Endometrial microvascular endothelial cells (primary cell): Measurements from ENCODE around the gene AGTRAP. TPM values are rescaled to one million over a fixed set of nuclear protein-coding genes. Genes with fewer than 3 reads are reported as not detected.

ENCODE experiments used
- in situ Hi-C: cut with HindIII; loops from 2 replicates; pipeline ENCODE4 v1.10.0; 2017; ENCODE audit warnings: low sequenced_read_pairs, low pct_unique_long_range_greater_than_20kb; ENCODE audit errors: inconsistent ontology term
- total RNA-seq: library from RNA; depleted of rRNA; stranded (reverse); fragments of >200 nt; gene quantifications from one replicate; pipeline ENCODE4 v1.2.3, GENCODE V29; 2015; ENCODE audit errors: inconsistent ontology term

AGTRAP gene
- total RNA-seq, 1 donor from 2014 or later: 79.3 TPM

DNA sequence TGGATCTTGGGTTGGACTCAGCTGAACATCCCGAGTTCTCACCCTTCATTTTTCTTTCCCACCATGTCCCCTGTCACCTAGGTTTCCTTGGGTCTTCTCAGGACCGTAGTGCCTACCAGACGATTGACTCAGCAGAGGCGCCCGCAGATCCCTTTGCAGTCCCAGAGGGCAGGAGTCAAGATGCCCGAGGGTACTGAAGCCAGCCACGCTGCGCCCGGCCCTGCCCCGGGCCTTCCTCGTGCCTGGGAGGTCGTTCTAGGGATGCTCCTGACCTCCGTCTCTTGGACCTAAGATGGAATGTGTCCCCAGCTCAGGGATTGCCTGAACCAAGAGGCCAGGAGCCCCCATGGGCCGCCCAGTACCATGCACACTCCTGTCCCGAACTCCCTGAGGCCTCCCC, 14.1 kb downstream of the AGTRAP start:
- in situ Hi-C loops: no loop called here

- in situ Hi-C loops: no loop called here
Measured at GRCh38 chr1:11751087-11751486, 15.2 kb downstream of the AGTRAP start.

- in situ Hi-C loops: no loop called here
Measured at GRCh38 chr1:11752359-11753088, 16.6 kb downstream of the AGTRAP start.

DNA sequence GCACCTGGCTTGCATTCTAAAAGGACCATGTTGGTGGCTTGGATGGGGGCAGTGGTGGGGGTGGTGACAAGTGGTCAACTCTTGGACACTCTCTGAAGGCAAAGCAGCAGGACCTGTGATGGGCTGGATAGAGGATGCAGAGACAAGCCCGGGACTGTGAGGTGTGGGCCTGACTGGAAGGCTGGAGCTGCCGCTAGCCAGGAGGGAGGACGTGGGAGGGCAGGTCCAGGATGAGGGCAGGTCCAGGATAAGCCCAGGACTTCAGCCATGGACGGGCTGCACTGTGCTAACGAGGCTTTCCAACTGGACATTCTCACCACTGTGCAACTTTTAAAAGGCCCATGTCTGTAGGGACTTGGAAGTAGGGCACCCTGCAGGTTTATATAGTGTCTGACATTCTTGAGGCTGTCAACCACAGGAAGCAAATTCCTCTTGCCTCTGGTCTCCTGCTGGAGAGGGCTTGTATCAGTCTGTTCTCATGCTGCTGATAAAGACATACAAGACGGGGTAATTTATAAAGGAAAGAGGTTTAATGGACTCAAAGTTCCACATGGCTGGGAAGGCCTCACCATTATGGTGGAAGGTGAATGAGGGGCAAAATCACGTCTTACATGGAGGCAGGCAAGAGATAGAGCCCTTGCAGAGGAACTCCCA, 17.7 kb downstream of the AGTRAP start:
- in situ Hi-C loops: no loop called here

DNA sequence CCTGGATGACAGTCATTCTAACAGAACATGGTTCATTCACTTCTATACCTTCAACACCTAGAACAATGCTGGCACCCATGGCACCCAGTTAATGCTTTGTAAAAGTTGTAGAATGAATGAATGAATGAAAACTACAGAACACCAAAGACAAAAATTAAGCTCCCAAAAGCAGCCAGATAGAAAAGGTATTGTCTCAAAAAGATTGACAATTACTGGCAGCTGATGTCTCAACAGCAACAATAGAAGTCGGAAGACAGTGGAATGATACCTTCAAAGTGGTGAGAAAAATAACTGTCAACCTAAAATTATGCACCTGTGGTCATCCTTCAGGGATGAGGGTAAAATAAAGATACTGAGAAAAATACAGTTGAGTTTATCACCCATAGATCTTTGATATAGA, 21.1 kb downstream of the AGTRAP start:
- in situ Hi-C loops: no loop called here

DNA sequence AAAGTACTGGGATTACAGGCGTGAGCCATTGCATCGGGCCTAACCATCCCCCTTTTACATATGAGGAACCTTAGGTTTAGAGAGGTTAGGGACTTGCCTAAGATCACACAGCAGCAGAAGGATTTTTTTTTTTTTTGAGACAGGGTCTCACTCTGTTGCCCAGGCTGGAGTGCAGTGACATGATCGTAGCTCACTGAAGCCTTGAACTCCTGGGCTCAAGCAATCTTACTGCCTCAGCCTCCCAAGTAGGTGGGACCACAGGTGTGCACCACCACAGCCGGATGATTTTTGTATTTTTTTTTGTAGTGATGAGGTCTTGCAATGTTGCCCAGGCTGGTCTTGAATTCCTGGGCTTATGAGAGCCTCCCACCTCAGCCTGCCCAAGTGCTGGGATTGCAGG, 23.9 kb downstream of the AGTRAP start:
- in situ Hi-C loops: no loop called here

GRCh38 chr1:11761285-11761684, 25.3 kb downstream of the AGTRAP start:
- in situ Hi-C loops: no loop called here

- in situ Hi-C loops: no loop called here
Measured at GRCh38 chr1:11761988-11762406, 26.1 kb downstream of the AGTRAP start, which contains the start of gene C1orf167. Gene C1orf167 (plus strand): TSS chr1:11762193. CDS start chr1:11764401, 2,208 bp downstream.

- in situ Hi-C loops: no loop called here
Measured at GRCh38 chr1:11764115-11764514, 28.2 kb downstream of the AGTRAP start.

DNA sequence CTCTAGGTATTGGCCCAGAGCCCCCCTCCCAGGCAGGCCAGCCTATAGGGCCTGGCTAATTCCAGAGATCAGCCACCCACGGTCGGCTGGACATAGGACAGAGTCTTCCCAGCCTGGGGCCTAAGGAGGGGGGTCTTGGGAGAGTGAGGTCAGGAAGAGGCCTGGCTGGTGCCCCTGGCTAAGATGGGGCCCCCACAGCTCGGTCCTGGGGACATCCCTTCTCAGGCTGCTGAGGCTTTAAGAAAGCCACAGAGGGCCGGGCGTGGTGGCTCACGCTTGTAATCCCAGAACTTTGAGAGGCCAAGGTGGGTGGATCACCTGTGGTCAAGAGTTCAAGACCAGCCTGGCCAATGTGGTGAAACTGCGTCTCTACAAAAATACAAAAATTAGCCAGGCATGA, 28.6 kb downstream of the AGTRAP start:
- in situ Hi-C loops: no loop called here

- in situ Hi-C loops: no loop called here
Measured at GRCh38 chr1:11765661-11766428, 29.9 kb downstream of the AGTRAP start.

GRCh38 chr1:11766429-11766776, 30.5 kb downstream of the AGTRAP start:
- in situ Hi-C loops: no loop called here

DNA sequence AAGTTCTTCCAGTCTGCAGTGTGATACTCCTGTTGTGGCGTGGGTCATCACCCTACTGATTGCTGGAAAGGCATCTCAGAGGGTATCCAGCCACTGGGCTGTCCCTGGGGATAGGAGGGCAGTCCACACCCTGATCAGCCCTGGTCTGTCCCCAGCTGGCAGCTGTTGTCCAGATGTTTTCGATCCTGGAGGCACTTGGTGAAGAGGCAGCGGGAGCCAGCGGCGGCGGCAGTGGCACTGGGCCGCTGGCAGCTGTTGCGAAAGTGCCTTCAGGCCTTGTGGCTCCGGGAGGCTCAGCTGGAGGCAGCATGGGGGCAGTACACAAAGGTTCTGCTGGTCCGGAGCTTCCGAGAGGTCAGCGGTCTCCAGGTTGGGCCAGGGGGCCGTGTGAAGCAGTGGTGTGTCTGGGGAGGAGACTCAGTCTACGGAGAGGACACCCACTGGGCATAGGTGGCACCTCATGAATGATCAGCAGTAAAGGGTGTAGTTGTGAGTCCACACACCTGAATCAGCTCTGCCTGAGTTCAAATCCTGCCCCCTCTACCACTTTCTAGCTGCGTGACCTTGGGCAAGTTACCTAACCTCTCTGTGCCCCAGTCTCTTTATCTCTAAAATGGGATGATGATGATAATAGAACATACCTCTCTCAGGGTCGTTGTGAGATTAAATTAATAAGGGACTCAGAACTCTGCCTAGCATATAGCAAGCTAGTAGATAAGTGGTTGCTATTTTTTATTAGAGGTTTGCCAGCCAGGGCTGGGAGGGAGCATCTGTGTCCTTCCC, 32.2 kb downstream of the AGTRAP start:
- in situ Hi-C loops: no loop called here

- in situ Hi-C loops: no loop called here
Measured at GRCh38 chr1:11768821-11769220, 32.9 kb downstream of the AGTRAP start.

- in situ Hi-C loops: no loop called here
Measured at GRCh38 chr1:11769274-11769673, 33.3 kb downstream of the AGTRAP start.

GRCh38 chr1:11770011-11770410, 34.1 kb downstream of the AGTRAP start:
- in situ Hi-C loops: no loop called here

DNA sequence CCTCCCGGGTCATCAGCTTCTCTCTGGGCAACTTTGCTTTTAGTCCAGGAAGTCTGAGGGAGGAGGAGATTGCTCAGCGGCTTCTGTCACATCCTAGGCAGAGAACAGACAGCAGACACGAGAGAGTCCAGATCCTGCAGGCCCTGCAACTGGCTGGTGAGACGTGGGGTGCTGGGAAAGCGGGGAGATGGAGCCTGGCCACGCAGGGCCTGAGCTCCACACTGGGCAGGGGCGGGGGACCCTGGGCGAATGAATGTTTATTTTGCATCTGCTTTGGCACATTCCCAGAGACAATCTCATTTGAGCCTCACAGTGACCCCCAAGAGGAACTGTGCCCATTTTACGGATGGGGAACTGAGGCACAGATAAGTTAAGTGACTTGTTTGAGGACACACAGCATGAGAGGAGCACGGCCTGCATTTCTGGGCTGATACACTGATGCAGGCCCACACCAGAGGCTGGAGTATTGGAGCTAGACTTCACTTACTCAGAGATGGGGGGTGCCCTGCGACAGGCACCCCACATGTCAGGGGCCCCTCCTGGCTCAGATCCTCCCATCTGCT, 35.6 kb downstream of the AGTRAP start:
- in situ Hi-C loops: no loop called here

DNA sequence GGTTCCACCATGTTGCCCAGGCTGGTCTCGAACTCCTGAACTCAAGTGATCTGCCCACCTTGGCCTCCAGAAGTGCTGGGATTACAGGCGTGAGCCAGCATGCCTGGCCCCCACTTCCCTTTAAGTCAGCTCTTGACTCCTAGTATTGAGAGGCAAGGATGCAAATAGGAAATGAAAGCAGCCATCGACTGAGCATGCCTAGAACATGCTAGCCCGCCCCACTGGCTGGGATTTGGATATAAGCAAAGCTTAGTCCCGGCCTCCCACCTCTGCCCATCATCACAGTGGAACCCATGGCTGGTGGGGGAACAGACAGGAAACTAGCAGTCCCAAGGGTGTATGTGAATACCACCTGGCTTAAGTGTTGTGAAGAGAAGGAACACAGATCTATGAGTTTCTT, 36.5 kb downstream of the AGTRAP start:
- in situ Hi-C loops: no loop called here

GRCh38 chr1:11774753-11775152, 38.8 kb downstream of the AGTRAP start:
- in situ Hi-C loops: no loop called here
